Naive thymus-derived CD4-positive, alpha-beta T cell (primary cell): Measurements from ENCODE around the gene MRPS34. TPM values are rescaled to one million over a fixed set of nuclear protein-coding genes. Genes with fewer than 3 reads are reported as not detected.

Experiments
- ATAC-seq: fragments of 150-1000 bp; cut with Tn5 transposase; 2 replicates; pipeline ENCODE4 v1.10.0; 2021; ENCODE audit warnings: mild to moderate bottlenecking, moderate library complexity
- CTCF ChIA-PET: fragments of 350-600 bp; sonication (Branson Sonifier 250); formaldehyde crosslinking; loops from one replicate; lab custom pipeline; 2021; ENCODE audit warnings: antibody characterized with exemption; lab: Charles Lee
- POLR2A ChIA-PET: fragments of 350-600 bp; sonication (Branson Sonifier 250); formaldehyde crosslinking; loops from one replicate; lab custom pipeline; 2021; ENCODE audit warnings: antibody characterized with exemption, inconsistent platforms; lab: Charles Lee
- DNase-seq, 9 donors: peaks; one replicate each; pipeline versions ENCODE4 v3.0.0 to v3.0.0-alpha.2; 2020 to 2022; ENCODE audit warnings: mixed read lengths in 1 of 9
- H3K27ac ChIP-seq: one replicate; pipeline ENCODE4 v1.7.0; 2013; ENCODE audit warnings: mild to moderate bottlenecking, low read depth, low read length, moderate library complexity
- H3K27me3 ChIP-seq, 2 donors: one replicate each; pipeline ENCODE4 v1.7.0; 2013; ENCODE audit warnings: low read length in 2 of 2, mild to moderate bottlenecking in 2 of 2, moderate library complexity in 2 of 2; ENCODE audit not compliant: control insufficient read depth in 2 of 2, insufficient read depth in 2 of 2
- H3K36me3 ChIP-seq, 3 experiments: 1 replicate in 2 of 3; 2 replicates in 1 of 3; pipeline ENCODE4 v1.7.0; 2013; ENCODE audit warnings: low read length in 3 of 3, mild to moderate bottlenecking in 3 of 3, moderate library complexity in 1 of 3; ENCODE audit not compliant: insufficient read depth in 3 of 3, control insufficient read depth in 2 of 3
- H3K4me1 ChIP-seq, 2 donors: one replicate each; pipeline ENCODE4 v1.7.0; 2013; ENCODE audit warnings: low read length in 2 of 2, mild to moderate bottlenecking in 2 of 2, moderate library complexity in 1 of 2; ENCODE audit not compliant: control insufficient read depth in 2 of 2, insufficient read depth in 2 of 2
- H3K4me3 ChIP-seq: 2 replicates; pipeline ENCODE4 v1.7.0; 2013; ENCODE audit warnings: mild to moderate bottlenecking, low read length
- H3K9me3 ChIP-seq, 3 experiments: 1 replicate in 2 of 3; 2 replicates in 1 of 3; pipeline ENCODE4 v1.7.0; 2013; ENCODE audit warnings: low read length in 3 of 3; ENCODE audit not compliant: control insufficient read depth in 2 of 3
- H3K27ac Mint-ChIP-seq, 9 donors: one replicate each; pipeline ENCODE4 v1.8.0; 2020 to 2022; ENCODE audit warnings: mixed read lengths in 9 of 9, mild to moderate bottlenecking in 8 of 9, moderate library complexity in 5 of 9, inconsistent platforms in 2 of 9
- H3K27me3 Mint-ChIP-seq, 5 donors: one replicate each; pipeline ENCODE4 v1.8.0; 2021 to 2022; ENCODE audit warnings: mixed read lengths in 5 of 5, mild to moderate bottlenecking in 1 of 5
- H3K36me3 Mint-ChIP-seq, 5 donors: one replicate each; pipeline ENCODE4 v1.8.0; 2020 to 2022; ENCODE audit warnings: mixed read lengths in 5 of 5, mild to moderate bottlenecking in 3 of 5, inconsistent platforms in 1 of 5
- H3K4me1 Mint-ChIP-seq, 7 donors: one replicate each; pipeline ENCODE4 v1.8.0; 2020 to 2022; ENCODE audit warnings: mixed read lengths in 7 of 7, mild to moderate bottlenecking in 3 of 7, inconsistent platforms in 1 of 7
- H3K4me3 Mint-ChIP-seq, 10 donors: one replicate each; pipeline ENCODE4 v1.8.0; 2020 to 2022; ENCODE audit warnings: mild to moderate bottlenecking in 10 of 10, mixed read lengths in 10 of 10, moderate library complexity in 6 of 10, inconsistent platforms in 2 of 10
- H3K9me3 Mint-ChIP-seq, 11 donors: one replicate each; pipeline ENCODE4 v1.8.0; 2020 to 2022; ENCODE audit warnings: mixed read lengths in 11 of 11, mild to moderate bottlenecking in 4 of 11, inconsistent platforms in 1 of 11, moderate library complexity in 1 of 11
- intact Hi-C, 2 donors: fragments of 100-400 bp; cut with micrococcal nuclease; formaldehyde crosslinking; loops; one replicate each; pipeline ENCODE4 v1.15.1; 2023
- polyA plus RNA-seq, 2 donors: library from polyadenylated mRNA; unstranded; fragments of 300-500 nt; fragmentation: Illumina TruSeq; gene quantifications; one replicate each; pipeline ENCODE4 v1.2.3, GENCODE V29; 2021
- total RNA-seq, 6 experiments: library from RNA in 5 of 6; stranded (reverse) in 5 of 6; gene quantifications; 1 replicate in 5 of 6; 2 replicates in 1 of 6; pipeline ENCODE4 v1.2.3 and lab custom pipeline; 2021 to 2026

MRPS34 gene
- total and polyA plus RNA-seq, 7 experiments from 2014 or later: 41.6 to 162 (median 60.9) TPM

GRCh38 chr16:1761751-1762150 lies 11.2 kb downstream of the MRPS34 start:
- peaks cover 0 to 86% (median 4%) of the 10 kb centered on the region in 3 experiments for H3K36me3 ChIP-seq
- no peak overlapping the region for H3K4me3 Mint-ChIP-seq
- ATAC-seq (no peak), DNase-seq (no peak)
- no peaks in the 10 kb centered on the region for H3K9me3 ChIP-seq
- CTCF ChIA-PET: no interaction called here
- no peak overlapping the region for H3K27ac Mint-ChIP-seq
- no peaks in the 10 kb centered on the region for H3K27me3 ChIP-seq
- H3K4me1 ChIP-seq: no peaks in the 10 kb centered on the region
- no peaks in the 10 kb centered on the region for H3K27me3 Mint-ChIP-seq
- no peak overlapping the region for H3K27ac ChIP-seq
- no peak overlapping the region for H3K4me3 ChIP-seq
- H3K4me1 Mint-ChIP-seq: peaks cover 0 to 13% (median 10%) of the 10 kb centered on the region in 7 donors
- H3K9me3 Mint-ChIP-seq: no peaks in the 10 kb centered on the region
- peaks cover 0 to 14% (median 3%) of the 10 kb centered on the region in 5 donors for H3K36me3 Mint-ChIP-seq
- POLR2A ChIA-PET: no interaction called here
- intact Hi-C loops: no loop called here

GRCh38 chr16:1760911-1761310 lies 12.0 kb downstream of the MRPS34 start:
- H3K9me3 Mint-ChIP-seq: no peaks in the 10 kb centered on the region
- intact Hi-C loops: no loop called here
- ChIA-PET POLR2A (interaction anchor here (0.9 kb wide), 1 partner anchor 22 kb away, joined by 3 read pairs; the partner anchor contains the start of genes NUBP2 and SPSB3), CTCF (no interaction called here)
- Histone ChIP-seq H3K36me3 (peaks cover 0 to 78% (median 4%) of the 10 kb centered on the region in 3 experiments), H3K27ac (no peak overlapping the region), H3K27me3 (no peaks in the 10 kb centered on the region), H3K9me3 (no peaks in the 10 kb centered on the region), H3K4me3 (no peak overlapping the region), H3K4me1 (no peaks in the 10 kb centered on the region)
- H3K4me3 Mint-ChIP-seq: no peak overlapping the region
- H3K36me3 Mint-ChIP-seq: peaks cover 0 to 14% (median 3%) of the 10 kb centered on the region in 5 donors
- no peak for ATAC-seq
- H3K4me1 Mint-ChIP-seq: peaks cover 0 to 20% (median 13%) of the 10 kb centered on the region in 7 donors
- no peak for DNase-seq
- H3K27me3 Mint-ChIP-seq: no peaks in the 10 kb centered on the region
- H3K27ac Mint-ChIP-seq: peak overlapping the region in 1 of 9 donors; percentile 85

DNA sequence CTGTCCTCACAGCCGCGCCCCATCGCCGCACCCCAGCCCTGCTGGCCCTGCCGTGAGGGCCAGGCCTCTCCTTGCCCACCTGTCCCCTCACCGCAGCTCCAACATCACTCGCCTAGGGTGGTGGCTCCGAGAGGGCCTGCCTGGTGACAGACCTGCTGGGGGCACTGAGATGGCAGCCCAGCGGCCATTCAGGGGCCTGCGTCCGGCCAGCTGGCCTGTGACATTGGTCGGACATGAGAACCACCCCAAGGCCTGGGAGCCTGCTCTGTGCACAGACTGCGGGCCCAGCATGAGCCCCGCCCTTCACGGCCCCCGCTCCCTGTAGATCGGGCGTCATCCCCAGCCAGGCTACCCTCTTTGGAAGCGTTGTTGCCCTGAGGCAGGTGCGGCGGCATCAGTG lies 13.4 kb downstream of the MRPS34 start:
- DNase-seq (no peak), ATAC-seq (no peak)
- peaks cover 0 to 21% (median 14%) of the 10 kb centered on the region in 7 donors for H3K4me1 Mint-ChIP-seq
- no peak overlapping the region for H3K4me3 ChIP-seq
- POLR2A ChIA-PET: no interaction called here
- peaks cover 0 to 20% (median 3%) of the 10 kb centered on the region in 5 donors for H3K36me3 Mint-ChIP-seq
- no peak overlapping the region for H3K27ac Mint-ChIP-seq
- no peaks in the 10 kb centered on the region for H3K9me3 Mint-ChIP-seq
- H3K9me3 ChIP-seq: no peaks in the 10 kb centered on the region
- CTCF ChIA-PET: no interaction called here
- intact Hi-C loops: no loop called here
- H3K27me3 ChIP-seq: no peaks in the 10 kb centered on the region
- no peak overlapping the region for H3K27ac ChIP-seq
- H3K4me3 Mint-ChIP-seq: no peak overlapping the region
- H3K36me3 ChIP-seq: peaks cover 0 to 71% (median 4%) of the 10 kb centered on the region in 3 experiments
- H3K27me3 Mint-ChIP-seq: no peaks in the 10 kb centered on the region
- no peaks in the 10 kb centered on the region for H3K4me1 ChIP-seq

DNA sequence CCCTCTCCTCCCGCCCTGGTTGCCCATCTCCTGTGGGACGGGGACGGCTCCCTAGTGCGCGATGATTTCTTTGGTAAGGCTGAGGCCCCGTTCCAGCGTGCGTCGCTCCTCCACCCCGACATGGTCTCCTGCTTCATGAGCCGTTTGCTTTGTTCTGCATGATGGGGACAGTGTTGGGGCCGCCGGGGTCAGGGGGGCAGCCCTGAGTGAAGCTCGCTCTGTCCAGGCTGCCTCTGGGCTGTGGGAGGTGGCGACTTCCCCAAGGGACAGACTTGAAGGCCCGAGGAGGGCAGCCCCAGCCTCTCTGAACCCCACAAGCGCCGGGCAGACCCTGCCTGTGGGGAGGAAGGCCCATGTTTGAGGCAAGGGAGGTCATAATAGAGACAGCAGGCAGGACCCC lies 14.0 kb downstream of the MRPS34 start:
- Mint-ChIP-seq H3K4me1 (peaks cover 0 to 21% (median 14%) of the 10 kb centered on the region in 7 donors), H3K27ac (peak overlapping the region in 1 of 9 donors; percentile 59), H3K9me3 (no peaks in the 10 kb centered on the region), H3K36me3 (peaks cover 0 to 20% (median 3%) of the 10 kb centered on the region in 5 donors), H3K27me3 (no peaks in the 10 kb centered on the region), H3K4me3 (no peak overlapping the region)
- Histone ChIP-seq H3K27ac (no peak overlapping the region), H3K27me3 (no peaks in the 10 kb centered on the region), H3K9me3 (no peaks in the 10 kb centered on the region), H3K4me1 (no peaks in the 10 kb centered on the region), H3K4me3 (no peak overlapping the region), H3K36me3 (peaks cover 0 to 71% (median 4%) of the 10 kb centered on the region in 3 experiments)
- POLR2A ChIA-PET: no interaction called here
- CTCF ChIA-PET: no interaction called here
- ATAC-seq (no peak), DNase-seq (no peak)
- intact Hi-C loops: no loop called here

GRCh38 chr16:1757714-1758461 lies 15.0 kb downstream of the MRPS34 start:
- CTCF ChIA-PET: no interaction called here
- Mint-ChIP-seq H3K27me3 (no peaks in the 10 kb centered on the region), H3K4me1 (peaks cover 0 to 21% (median 14%) of the 10 kb centered on the region in 7 donors), H3K27ac (peak overlapping the region in 3 of 9 donors; percentile 17 to 77 (median 46)), H3K4me3 (peak overlapping the region in 2 of 10 donors; percentile 55 to 58), H3K36me3 (peaks cover 0 to 22% (median 3%) of the 10 kb centered on the region in 5 donors), H3K9me3 (no peaks in the 10 kb centered on the region)
- H3K27ac ChIP-seq: no peak overlapping the region
- H3K4me3 ChIP-seq: no peak overlapping the region
- no peaks in the 10 kb centered on the region for H3K27me3 ChIP-seq
- POLR2A ChIA-PET: no interaction called here
- H3K9me3 ChIP-seq: no peaks in the 10 kb centered on the region
- peak; percentile 20 for ATAC-seq
- no peaks in the 10 kb centered on the region for H3K4me1 ChIP-seq
- DNase-seq: no peak
- peaks cover 0 to 67% (median 4%) of the 10 kb centered on the region in 3 experiments for H3K36me3 ChIP-seq
- intact Hi-C loops: no loop called here

GRCh38 chr16:1754204-1754603 lies 18.7 kb downstream of the MRPS34 start:
- ATAC-seq: no peak
- ChIA-PET POLR2A (no interaction called here), CTCF (no interaction called here)
- DNase-seq: no peak
- H3K27me3 Mint-ChIP-seq: no peaks in the 10 kb centered on the region
- H3K4me1 Mint-ChIP-seq: peaks cover 0 to 21% (median 14%) of the 10 kb centered on the region in 7 donors
- no peaks in the 10 kb centered on the region for H3K4me1 ChIP-seq
- no peaks in the 10 kb centered on the region for H3K27me3 ChIP-seq
- no peaks in the 10 kb centered on the region for H3K9me3 Mint-ChIP-seq
- H3K4me3 ChIP-seq: no peak overlapping the region
- H3K27ac ChIP-seq: no peak overlapping the region
- H3K9me3 ChIP-seq: no peaks in the 10 kb centered on the region
- no peak overlapping the region for H3K4me3 Mint-ChIP-seq
- peaks cover 0 to 63% (median 0%) of the 10 kb centered on the region in 3 experiments for H3K36me3 ChIP-seq
- H3K36me3 Mint-ChIP-seq: peaks cover 0 to 24% (median 0%) of the 10 kb centered on the region in 5 donors
- no peak overlapping the region for H3K27ac Mint-ChIP-seq
- intact Hi-C loops: no loop called here
